Measurements from ENCODE around the gene ADAMTSL3. TPM values are rescaled to one million over a fixed set of nuclear protein-coding genes. Genes with fewer than 3 reads are reported as not detected.

The ADAMTSL3 gene
- total RNA-seq, 2 donors from 2014 or later = 0.79 to 3.4 TPM

DNA sequence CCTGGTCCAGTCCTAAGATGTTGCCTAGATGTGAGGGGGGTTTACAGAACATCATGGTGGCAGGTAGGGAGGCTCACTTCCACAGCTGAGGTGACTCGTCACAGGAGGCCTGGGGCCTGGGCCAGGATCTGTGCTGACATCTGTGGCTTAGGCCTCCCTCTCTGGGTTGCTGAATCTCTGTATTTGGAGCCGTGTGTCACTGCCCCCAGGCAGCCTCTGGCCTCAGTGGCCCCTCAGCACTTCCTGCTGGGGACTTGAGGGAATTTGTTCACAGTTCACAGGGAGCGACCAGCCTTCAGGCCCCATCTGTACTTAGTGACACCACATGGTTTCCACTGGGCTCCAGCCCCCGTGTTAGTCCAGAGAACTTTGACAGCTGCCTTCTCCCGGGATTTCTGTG lies 41.7 kb upstream of the ADAMTSL3 start:
- Mint-ChIP-seq H3K27ac (no peak overlapping the region), H3K27me3 (ENCODE audit: insufficient read depth) (no peaks in the 10 kb centered on the region), H3K9me3 (no peaks in the 10 kb centered on the region), H3K36me3 (ENCODE audit: low read depth) (no peaks in the 10 kb centered on the region), H3K4me1 (no peaks in the 10 kb centered on the region), H3K4me3 (no peak overlapping the region)
- no peak for DNase-seq
- 90 to 96% methylated on average over 4 to 5 of the region's 5 CpGs for WGBS, 2 experiments (ENCODE audit: insufficient coverage in 1 of 2, insufficient read length in 1 of 2)
- no peaks in the 10 kb centered on the region for H3K36me3 ChIP-seq (ENCODE audit: control insufficient read depth, insufficient read depth, low read length)
- H3K4me1 ChIP-seq (ENCODE audit: control insufficient read depth, insufficient read depth, low read length) = no peaks in the 10 kb centered on the region
- H3K4me3 ChIP-seq (ENCODE audit: low read length) = no peak overlapping the region
- H3K9ac ChIP-seq (ENCODE audit: extremely low read depth, low read length, poor library complexity, severe bottlenecking) = no peak overlapping the region
- TF ChIP-seq, protein P1, sequence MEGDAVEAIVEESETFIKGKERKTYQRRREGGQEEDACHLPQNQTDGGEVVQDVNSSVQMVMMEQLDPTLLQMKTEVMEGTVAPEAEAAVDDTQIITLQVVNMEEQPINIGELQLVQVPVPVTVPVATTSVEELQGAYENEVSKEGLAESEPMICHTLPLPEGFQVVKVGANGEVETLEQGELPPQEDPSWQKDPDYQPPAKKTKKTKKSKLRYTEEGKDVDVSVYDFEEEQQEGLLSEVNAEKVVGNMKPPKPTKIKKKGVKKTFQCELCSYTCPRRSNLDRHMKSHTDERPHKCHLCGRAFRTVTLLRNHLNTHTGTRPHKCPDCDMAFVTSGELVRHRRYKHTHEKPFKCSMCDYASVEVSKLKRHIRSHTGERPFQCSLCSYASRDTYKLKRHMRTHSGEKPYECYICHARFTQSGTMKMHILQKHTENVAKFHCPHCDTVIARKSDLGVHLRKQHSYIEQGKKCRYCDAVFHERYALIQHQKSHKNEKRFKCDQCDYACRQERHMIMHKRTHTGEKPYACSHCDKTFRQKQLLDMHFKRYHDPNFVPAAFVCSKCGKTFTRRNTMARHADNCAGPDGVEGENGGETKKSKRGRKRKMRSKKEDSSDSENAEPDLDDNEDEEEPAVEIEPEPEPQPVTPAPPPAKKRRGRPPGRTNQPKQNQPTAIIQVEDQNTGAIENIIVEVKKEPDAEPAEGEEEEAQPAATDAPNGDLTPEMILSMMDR (conservative IDR thresholded peaks at IDR 0.05) = no peak
- no peak overlapping the region for H3K27ac ChIP-seq (ENCODE audit: low read depth, low read length)
- no peaks in the 10 kb centered on the region for H3K27me3 ChIP-seq (ENCODE audit: control insufficient read depth, insufficient read depth, low read length, poor library complexity, severe bottlenecking)
- no peaks in the 10 kb centered on the region for H3K9me3 ChIP-seq (ENCODE audit: control insufficient read depth, low read length)

DNA sequence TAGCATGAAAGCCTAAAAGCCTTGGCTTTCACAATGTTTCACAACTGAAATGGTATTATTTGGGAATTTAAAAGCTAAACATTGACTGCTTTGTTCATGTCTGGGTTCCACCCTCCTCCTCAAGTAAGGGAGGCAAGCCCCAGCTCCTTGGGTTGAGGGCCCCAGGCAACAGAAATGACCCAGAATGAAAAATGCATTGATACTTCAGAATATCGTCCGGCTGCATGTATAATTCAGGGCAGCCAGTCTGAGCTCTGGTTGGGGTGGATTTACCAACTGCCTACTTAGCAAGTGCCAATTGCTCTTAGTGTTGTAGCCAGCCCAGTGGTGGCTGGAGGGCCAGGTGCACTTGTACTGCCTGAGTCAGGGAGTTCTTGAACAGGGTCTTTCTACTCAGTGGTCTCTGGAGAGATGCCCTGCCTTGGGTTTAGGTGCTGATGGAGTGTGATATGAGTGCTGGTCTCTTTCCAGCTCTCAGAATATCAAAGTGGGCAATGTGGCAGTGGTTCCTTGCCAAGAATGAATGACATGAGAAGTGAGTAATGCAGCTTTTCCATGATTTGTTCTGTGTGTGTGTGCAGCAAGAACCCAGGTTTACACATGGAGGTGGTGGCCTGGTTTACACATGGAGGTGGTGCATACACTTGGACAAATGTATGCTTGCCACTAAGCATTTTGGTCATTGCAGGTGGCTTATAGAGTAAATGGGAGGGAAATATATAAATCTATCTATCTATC lies 40.9 kb upstream of the ADAMTSL3 start:
- no peaks in the 10 kb centered on the region for H3K4me1 ChIP-seq (ENCODE audit: control insufficient read depth, insufficient read depth, low read length)
- Mint-ChIP-seq H3K4me1 (no peaks in the 10 kb centered on the region), H3K27ac (no peak overlapping the region), H3K9me3 (no peaks in the 10 kb centered on the region), H3K4me3 (no peak overlapping the region), H3K36me3 (ENCODE audit: low read depth) (no peaks in the 10 kb centered on the region), H3K27me3 (ENCODE audit: insufficient read depth) (no peaks in the 10 kb centered on the region)
- no peak overlapping the region for H3K9ac ChIP-seq (ENCODE audit: extremely low read depth, low read length, poor library complexity, severe bottlenecking)
- TF ChIP-seq, protein P1 (conservative IDR thresholded peaks at IDR 0.05) = no peak
- no peaks in the 10 kb centered on the region for H3K9me3 ChIP-seq (ENCODE audit: control insufficient read depth, low read length)
- 100% methylated on average over 2 of the region's 2 CpGs for WGBS, 2 experiments (ENCODE audit: insufficient coverage in 1 of 2, insufficient read length in 1 of 2)
- no peak overlapping the region for H3K27ac ChIP-seq (ENCODE audit: low read depth, low read length)
- no peak for DNase-seq
- H3K4me3 ChIP-seq (ENCODE audit: low read length) = no peak overlapping the region
- H3K36me3 ChIP-seq (ENCODE audit: control insufficient read depth, insufficient read depth, low read length) = no peaks in the 10 kb centered on the region
- H3K27me3 ChIP-seq (ENCODE audit: control insufficient read depth, insufficient read depth, low read length, poor library complexity, severe bottlenecking) = no peaks in the 10 kb centered on the region

DNA sequence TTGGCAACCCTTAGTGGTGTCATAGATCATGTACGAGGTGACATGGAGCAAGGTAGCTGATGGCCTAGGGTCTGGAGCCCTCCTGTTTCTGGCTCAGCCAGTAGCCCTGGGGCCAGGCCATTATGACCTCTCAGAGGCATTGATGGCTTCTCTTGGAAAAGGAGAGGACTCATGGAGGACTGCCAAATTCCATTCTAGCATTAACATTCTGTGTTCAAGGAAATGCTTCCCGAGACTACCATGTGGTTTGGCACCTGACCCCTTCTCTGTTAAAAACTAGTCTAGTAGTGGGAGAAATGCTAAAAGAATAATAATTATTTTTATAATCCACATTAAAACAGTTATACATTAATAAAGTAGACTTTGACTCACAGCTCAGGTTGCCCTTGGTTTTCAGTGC lies 40.2 kb upstream of the ADAMTSL3 start:
- Mint-ChIP-seq H3K9me3 (no peaks in the 10 kb centered on the region), H3K27ac (no peak overlapping the region), H3K27me3 (ENCODE audit: insufficient read depth) (no peaks in the 10 kb centered on the region), H3K4me1 (no peaks in the 10 kb centered on the region), H3K36me3 (ENCODE audit: low read depth) (no peaks in the 10 kb centered on the region), H3K4me3 (no peak overlapping the region)
- no peak overlapping the region for H3K4me3 ChIP-seq (ENCODE audit: low read length)
- no peak for DNase-seq
- H3K9me3 ChIP-seq (ENCODE audit: control insufficient read depth, low read length) = no peaks in the 10 kb centered on the region
- no peak overlapping the region for H3K27ac ChIP-seq (ENCODE audit: low read depth, low read length)
- H3K4me1 ChIP-seq (ENCODE audit: control insufficient read depth, insufficient read depth, low read length) = no peaks in the 10 kb centered on the region
- H3K9ac ChIP-seq (ENCODE audit: extremely low read depth, low read length, poor library complexity, severe bottlenecking) = no peak overlapping the region
- H3K36me3 ChIP-seq (ENCODE audit: control insufficient read depth, insufficient read depth, low read length) = no peaks in the 10 kb centered on the region
- TF ChIP-seq, protein P1 (conservative IDR thresholded peaks at IDR 0.05) = no peak
- H3K27me3 ChIP-seq (ENCODE audit: control insufficient read depth, insufficient read depth, low read length, poor library complexity, severe bottlenecking) = no peaks in the 10 kb centered on the region
- 77 to 80% methylated on average over 1 to 2 of the region's 2 CpGs for WGBS, 2 experiments (ENCODE audit: insufficient coverage in 1 of 2, insufficient read length in 1 of 2)
